CD14-positive monocyte (primary cell): ENCODE measurements around the gene RGS19. TPM values are rescaled to one million over a fixed set of nuclear protein-coding genes. Genes with fewer than 3 reads are reported as not detected.

ENCODE experiments used
- DNase-seq, 3 donors: peaks; one replicate each; pipeline ENCODE4 v3.0.0-alpha.2; 2011 to 2022
- H2AFZ ChIP-seq: 2 replicates; pipeline ENCODE4 v1.6.0; 2012; ENCODE audit warnings: mild to moderate bottlenecking, low read depth, low read length, inconsistent platforms; ENCODE audit not compliant: insufficient read depth, poor library complexity, severe bottlenecking
- H3K27ac ChIP-seq, 2 donors: 1 replicate in 1 of 2; 2 replicates in 1 of 2; pipeline ENCODE4 v1.5.1; 2012 to 2013; ENCODE audit warnings: low read length in 2 of 2, control low read depth in 1 of 2, inconsistent platforms in 1 of 2, low read depth in 1 of 2, mild to moderate bottlenecking in 1 of 2
- H3K27me3 ChIP-seq, 2 donors: one replicate each; pipeline versions ENCODE4 v1.6.0 to v1.6.1; 2011 to 2013; ENCODE audit warnings: low read length in 2 of 2; ENCODE audit not compliant: control insufficient read depth in 2 of 2, insufficient read depth in 2 of 2
- H3K36me3 ChIP-seq, 2 donors: replicated peaks in 1 of 2; 1 replicate in 1 of 2; 2 replicates in 1 of 2; pipeline versions ENCODE4 v1.5.1 to v1.6.1; 2012 to 2013; ENCODE audit warnings: low read length in 2 of 2, control low read depth in 1 of 2, inconsistent platforms in 1 of 2, mild to moderate bottlenecking in 1 of 2; ENCODE audit not compliant: insufficient read depth in 2 of 2, control insufficient read depth in 1 of 2
- H3K4me1 ChIP-seq, 2 donors: 1 replicate in 1 of 2; 2 replicates in 1 of 2; pipeline versions ENCODE4 v1.5.1 to v1.6.1; 2012 to 2013; ENCODE audit warnings: low read length in 2 of 2, control low read depth in 1 of 2, inconsistent platforms in 1 of 2, mild to moderate bottlenecking in 1 of 2, moderate library complexity in 1 of 2; ENCODE audit not compliant: insufficient read depth in 2 of 2, control insufficient read depth in 1 of 2
- H3K4me2 ChIP-seq: replicated peaks from 2 replicates; pipeline ENCODE3; 2012; ENCODE audit warnings: low read length, moderate library complexity, mild to moderate bottlenecking; ENCODE audit not compliant: poor library complexity, severe bottlenecking; ENCODE audit errors: extremely low read depth
- H3K4me3 ChIP-seq, 3 experiments: fragments of 200-600 bp in 1 of 3; sonication (generic) in 1 of 3; replicated peaks in 1 of 3; 1 replicate in 2 of 3; 2 replicates in 1 of 3; pipeline ENCODE4 v1.5.1; 2011 to 2013; ENCODE audit warnings: low read length in 3 of 3, mild to moderate bottlenecking in 3 of 3, control low read depth in 2 of 3, low read depth in 2 of 3, inconsistent platforms in 1 of 3, moderate library complexity in 1 of 3
- H3K79me2 ChIP-seq: 2 replicates; pipeline ENCODE4 v1.6.0; 2012; ENCODE audit warnings: mild to moderate bottlenecking, control low read depth, inconsistent platforms, low read length, moderate library complexity; ENCODE audit not compliant: insufficient read depth
- H3K9ac ChIP-seq: 2 replicates; pipeline ENCODE4 v1.6.0; 2017; ENCODE audit warnings: low read length, mild to moderate bottlenecking; ENCODE audit not compliant: insufficient read depth, poor library complexity, severe bottlenecking
- H3K9me3 ChIP-seq, 2 donors: replicated peaks in 1 of 2; 1 replicate in 1 of 2; 2 replicates in 1 of 2; pipeline versions ENCODE4 v1.5.1 to v1.6.1; 2012 to 2013; ENCODE audit warnings: low read length in 2 of 2, control low read depth in 1 of 2; ENCODE audit not compliant: control insufficient read depth in 1 of 2, insufficient read depth in 1 of 2
- H4K20me1 ChIP-seq: 2 replicates; pipeline ENCODE4 v1.6.0; 2012; ENCODE audit warnings: mild to moderate bottlenecking, low read length, control low read depth, moderate library complexity; ENCODE audit not compliant: insufficient read depth
- H3K27ac Mint-ChIP-seq, 7 donors: one replicate each; pipeline ENCODE4 v1.8.0; 2020; ENCODE audit warnings: mild to moderate bottlenecking in 7 of 7, mixed read lengths in 7 of 7, moderate library complexity in 6 of 7, inconsistent platforms in 2 of 7
- H3K27me3 Mint-ChIP-seq, 3 donors: one replicate each; pipeline ENCODE4 v1.8.0; 2021 to 2022; ENCODE audit warnings: low read depth in 3 of 3, mild to moderate bottlenecking in 3 of 3, mixed read lengths in 3 of 3, moderate library complexity in 3 of 3, inconsistent platforms in 1 of 3
- H3K36me3 Mint-ChIP-seq, 2 donors: one replicate each; pipeline ENCODE4 v1.8.0; 2020; ENCODE audit warnings: mixed read lengths in 2 of 2, inconsistent platforms in 1 of 2, mild to moderate bottlenecking in 1 of 2
- H3K4me1 Mint-ChIP-seq: one replicate; pipeline ENCODE4 v1.8.0; 2020; ENCODE audit warnings: mild to moderate bottlenecking, mixed read lengths
- H3K4me3 Mint-ChIP-seq, 2 donors: one replicate each; pipeline ENCODE4 v1.8.0; 2020; ENCODE audit warnings: mild to moderate bottlenecking in 2 of 2, mixed read lengths in 2 of 2, moderate library complexity in 1 of 2
- H3K9me3 Mint-ChIP-seq, 7 donors: one replicate each; pipeline ENCODE4 v1.8.0; 2020 to 2022; ENCODE audit warnings: mixed read lengths in 7 of 7, mild to moderate bottlenecking in 6 of 7, moderate library complexity in 6 of 7, inconsistent platforms in 2 of 7
- CTCF ChIP-seq: fragments of 200-600 bp; IDR thresholded peaks from one replicate; pipeline ENCODE4 v1.8.0; 2022; ENCODE audit warnings: antibody characterized with exemption, mild to moderate bottlenecking
- WGBS: methylation state at CpG from one replicate; pipeline ENCODE4 v1.1.5; 2013; ENCODE audit warnings: missing lambda C conversion rate; ENCODE audit not compliant: insufficient coverage; 5-methylcytosine and 5-hydroxymethylcytosine counted together
- intact Hi-C, 2 donors: fragments of 100-400 bp; cut with micrococcal nuclease; formaldehyde crosslinking; loops; one replicate each; pipeline versions ENCODE4 v1.15.0 to v1.15.1; 2023
- polyA plus RNA-seq, 3 donors: library from polyadenylated mRNA; depleted of rRNA in 1 of 3; unstranded in 2 of 3; stranded (reverse) in 1 of 3; fragments of 300-500 nt in 2 of 3; fragments of >200 nt in 1 of 3; fragmentation: Illumina TruSeq in 2 of 3; gene quantifications; 1 replicate in 2 of 3; 2 replicates in 1 of 3; pipeline ENCODE4 v1.2.3, GENCODE V29; 2012 to 2021

RGS19 gene
- polyA plus RNA-seq, 3 donors: 235 to 280 (median 244) TPM

- WGBS: 95% methylated on average over 23 of the region's 28 CpGs
- Mint-ChIP-seq H3K4me3 (no peak overlapping the region), H3K9me3 (peaks cover 0 to 2% (median 0%) of the 10 kb centered on the region in 7 donors), H3K36me3 (peaks cover under 1% of the 10 kb centered on the region in 2 donors), H3K27me3 (peaks cover 30 to 41% (median 40%) of the 10 kb centered on the region in 3 donors), H3K4me1 (peaks cover 16% of the 10 kb centered on the region), H3K27ac (no peak overlapping the region)
- DNase-seq: no peak
- Histone ChIP-seq H3K4me3 (no peak overlapping the region), H3K9me3 (no peaks in the 10 kb centered on the region), H3K4me1 (peaks cover 13 to 20% of the 10 kb centered on the region in 2 donors), H3K27me3 (peaks cover 6 to 21% of the 10 kb centered on the region in 2 donors), H3K4me2 (no peak overlapping the region), H2AFZ (no peak overlapping the region), H3K27ac (no peak overlapping the region), H4K20me1 (peaks cover 4% of the 10 kb centered on the region), H3K36me3 (no peaks in the 10 kb centered on the region), H3K9ac (no peak overlapping the region), H3K79me2 (no peaks in the 10 kb centered on the region)
- intact Hi-C loops: no loop called here
- TF ChIP-seq CTCF: no peak
Measured at GRCh38 chr20:64106435-64106961, 27.2 kb upstream of the RGS19 start.

- H3K4me3 Mint-ChIP-seq: no peak overlapping the region
- H3K9me3 Mint-ChIP-seq: peaks cover 0 to 2% (median 0%) of the 10 kb centered on the region in 7 donors
- no peak overlapping the region for H2AFZ ChIP-seq
- H3K79me2 ChIP-seq: no peaks in the 10 kb centered on the region
- no peak for TF ChIP-seq CTCF
- peak overlapping the region in 1 of 7 donors; percentile 45 for H3K27ac Mint-ChIP-seq
- peaks cover 6 to 27% of the 10 kb centered on the region in 2 donors for H3K27me3 ChIP-seq
- H3K9ac ChIP-seq: no peak overlapping the region
- H3K4me3 ChIP-seq: no peak overlapping the region
- peaks cover 3 to 6% of the 10 kb centered on the region in 2 donors for H3K36me3 Mint-ChIP-seq
- WGBS: 97% methylated on average over 36 of the region's 39 CpGs
- peaks cover 18% of the 10 kb centered on the region for H3K4me1 Mint-ChIP-seq
- no peaks in the 10 kb centered on the region for H3K9me3 ChIP-seq
- H3K27me3 Mint-ChIP-seq: peaks cover 34 to 46% (median 44%) of the 10 kb centered on the region in 3 donors
- DNase-seq: no peak
- peaks cover 13 to 20% of the 10 kb centered on the region in 2 donors for H3K4me1 ChIP-seq
- peaks cover 10% of the 10 kb centered on the region for H4K20me1 ChIP-seq
- H3K4me2 ChIP-seq: no peak overlapping the region
- intact Hi-C loops: no loop called here
- no peak overlapping the region for H3K27ac ChIP-seq
- no peaks in the 10 kb centered on the region for H3K36me3 ChIP-seq
Measured at GRCh38 chr20:64105846-64106434, 26.6 kb upstream of the RGS19 start.
